Adrenal gland (tissue), 12 donors: Measurements from ENCODE around the gene UBXN6. TPM values are rescaled to one million over a fixed set of nuclear protein-coding genes. Genes with fewer than 3 reads are reported as not detected.

Experiments used
- DNase-seq, 7 donors: peaks; one replicate each; pipeline ENCODE4 v3.0.0-alpha.2; 2019 to 2020
- H3K27ac ChIP-seq, 5 donors: fragments of 200-600 bp; sonication (generic) in 4 of 5; 1 replicate in 3 of 5; 2 replicates in 2 of 5; pipeline versions ENCODE4 v1.5.1 to v1.8.0; 2016 to 2020; ENCODE audit warnings: mild to moderate bottlenecking in 1 of 5
- H3K27me3 ChIP-seq: fragments of 200-600 bp; 2 replicates; pipeline ENCODE4 v1.8.0; 2021
- H3K36me3 ChIP-seq, 2 donors: fragments of 200-600 bp; replicated peaks in 1 of 2; 1 replicate in 1 of 2; 2 replicates in 1 of 2; pipeline versions ENCODE4 v1.5.1 to v1.8.0; 2018 to 2022
- H3K4me1 ChIP-seq, 2 donors: fragments of 200-600 bp; replicated peaks in 1 of 2; 1 replicate in 1 of 2; 2 replicates in 1 of 2; pipeline versions ENCODE4 v1.5.1 to v1.8.0; 2018 to 2021
- H3K4me3 ChIP-seq, 4 donors: fragments of 200-600 bp; sonication (generic) in 3 of 4; one replicate each; pipeline ENCODE4 v1.5.1; 2016 to 2018
- H3K9me3 ChIP-seq, 3 donors: fragments of 200-600 bp; sonication (generic) in 1 of 3; replicated peaks in 1 of 3; 1 replicate in 2 of 3; 2 replicates in 1 of 3; pipeline versions ENCODE4 v1.5.1 to v1.8.0; 2016 to 2021
- POLR2A ChIP-seq, 2 donors: fragments of 450-650 bp; IDR thresholded peaks; one replicate each; pipeline ENCODE4 v1.6.1; 2017; ENCODE audit warnings: antibody characterized with exemption in 2 of 2, mild to moderate bottlenecking in 2 of 2, moderate library complexity in 1 of 2
- WGBS, 4 donors: extraction: QIAGEN DNeasy Blood & Tissue Kit in 2 of 4; methylation state at CpG; one replicate each; pipeline versions ENCODE4 v1.1.5 to v1.1.7; 2013 to 2017; 5-methylcytosine and 5-hydroxymethylcytosine counted together
- intact Hi-C, 2 donors: fragments of 100-400 bp; cut with DNase I; formaldehyde crosslinking; loops; one replicate each; pipeline versions ENCODE4 v1.14.1 to v1.15.0; 2022 to 2023
- polyA plus RNA-seq, 3 donors: library from polyadenylated mRNA; stranded (reverse); fragments of 200-250 nt in 2 of 3; fragments of 350-450 nt in 1 of 3; fragmentation: Illumina TruSeq in 1 of 3; extraction: RNeasy Lipid Tissue Mini Kit (QIAGEN cat#74804) in 1 of 3; gene quantifications; one replicate each; pipeline ENCODE4 v1.2.3, GENCODE V29; 2013 to 2014
- total RNA-seq, 9 donors: library from RNA; depleted of rRNA in 4 of 9; stranded (reverse); fragments of >200 nt in 4 of 9; fragments of 120-200 nt in 1 of 9; fragmentation: NEBNext Ultra II Directional in 1 of 9; extraction: Animal tissue kit (Norgen Biotek cat#: 25700) in 1 of 9; gene quantifications; one replicate each; pipeline versions ENCODE4 v1.1.0 to v1.2.4, GENCODE V29; 2013 to 2023
- TF ChIP-seq, protein P1 (sequence below), 6 experiments: fragments of 450-650 bp in 4 of 6; fragments of 200-600 bp in 2 of 6; sonication (generic) in 1 of 6; IDR thresholded peaks; 1 replicate in 5 of 6; 2 replicates in 1 of 6; pipeline versions ENCODE4 v1.5.1 to v1.8.0; 2016 to 2021; ENCODE audit warnings: antibody characterized with exemption in 6 of 6, mild to moderate bottlenecking in 2 of 6, moderate library complexity in 1 of 6
- donor health status: healthy with polysubstance abuse.
- donor health status: Bipolar disorder and iron deficiency.
- donor health status: DM: yes; HTN: yes; CAD: no.
- donor health status: DM: no; HTN: no; CAD: no.
- donor health status: DM: no; HTN: no; CAD: no.
- donor health status: DM: yes; HTN: yes; CAD: no.

UBXN6 gene
- total and polyA plus RNA-seq, 12 donors: 53.9 to 317 (median 254) TPM

DNA sequence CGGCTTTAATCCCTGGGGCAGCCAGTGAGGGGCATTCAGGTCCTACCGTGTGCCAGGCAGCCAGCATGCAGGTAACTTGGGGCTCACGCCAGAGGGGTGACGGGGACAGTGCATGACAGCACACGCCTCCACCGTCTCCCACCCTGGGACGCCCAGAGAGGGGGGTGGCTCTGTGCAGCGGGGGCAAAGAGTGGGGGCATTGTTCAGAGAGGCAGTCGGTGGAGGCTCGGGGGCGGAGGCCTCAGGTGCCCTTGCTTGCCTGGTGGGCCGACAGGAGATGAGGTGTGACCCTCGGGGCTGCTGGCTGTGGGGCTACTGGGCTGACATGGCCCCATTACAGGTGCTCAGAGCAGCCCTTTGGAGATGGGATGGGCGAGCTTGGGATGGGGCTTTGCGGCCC is 42.3 kb upstream of the UBXN6 start:
- 93 to 100% (median 96%) methylated on average over 2 to 15 of the region's 15 CpGs for WGBS, 4 donors
- intact Hi-C loops: no loop called here
- DNase-seq: no peak
- H3K9me3 ChIP-seq: no peaks in the 10 kb centered on the region
- H3K4me1 ChIP-seq: no peaks in the 10 kb centered on the region
- H3K27me3 ChIP-seq: no peaks in the 10 kb centered on the region
- H3K36me3 ChIP-seq: peaks cover 0 to 76% of the 10 kb centered on the region in 2 donors
- no peak overlapping the region for H3K27ac ChIP-seq
- TF ChIP-seq, protein P1, sequence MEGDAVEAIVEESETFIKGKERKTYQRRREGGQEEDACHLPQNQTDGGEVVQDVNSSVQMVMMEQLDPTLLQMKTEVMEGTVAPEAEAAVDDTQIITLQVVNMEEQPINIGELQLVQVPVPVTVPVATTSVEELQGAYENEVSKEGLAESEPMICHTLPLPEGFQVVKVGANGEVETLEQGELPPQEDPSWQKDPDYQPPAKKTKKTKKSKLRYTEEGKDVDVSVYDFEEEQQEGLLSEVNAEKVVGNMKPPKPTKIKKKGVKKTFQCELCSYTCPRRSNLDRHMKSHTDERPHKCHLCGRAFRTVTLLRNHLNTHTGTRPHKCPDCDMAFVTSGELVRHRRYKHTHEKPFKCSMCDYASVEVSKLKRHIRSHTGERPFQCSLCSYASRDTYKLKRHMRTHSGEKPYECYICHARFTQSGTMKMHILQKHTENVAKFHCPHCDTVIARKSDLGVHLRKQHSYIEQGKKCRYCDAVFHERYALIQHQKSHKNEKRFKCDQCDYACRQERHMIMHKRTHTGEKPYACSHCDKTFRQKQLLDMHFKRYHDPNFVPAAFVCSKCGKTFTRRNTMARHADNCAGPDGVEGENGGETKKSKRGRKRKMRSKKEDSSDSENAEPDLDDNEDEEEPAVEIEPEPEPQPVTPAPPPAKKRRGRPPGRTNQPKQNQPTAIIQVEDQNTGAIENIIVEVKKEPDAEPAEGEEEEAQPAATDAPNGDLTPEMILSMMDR (IDR thresholded peaks at IDR 0.05): no peak
- H3K4me3 ChIP-seq: no peak overlapping the region

DNA sequence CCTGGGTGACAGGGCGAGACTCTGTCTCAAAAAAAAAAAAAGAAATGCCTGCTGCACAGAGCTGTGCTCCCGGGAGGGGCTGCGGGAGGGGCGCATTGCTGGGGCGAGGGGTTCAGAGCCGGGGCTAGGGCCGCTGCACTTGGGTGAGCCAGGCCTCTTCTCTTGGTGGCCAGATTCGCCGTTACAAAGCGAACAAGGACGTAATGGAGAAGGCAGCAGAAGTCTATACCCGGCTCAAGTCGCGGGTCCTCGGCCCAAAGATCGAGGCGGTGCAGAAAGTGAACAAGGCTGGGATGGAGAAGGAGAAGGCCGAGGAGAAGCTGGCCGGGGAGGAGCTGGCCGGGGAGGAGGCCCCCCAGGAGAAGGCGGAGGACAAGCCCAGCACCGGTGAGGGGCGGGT is 41.7 kb upstream of the UBXN6 start:
- no peaks in the 10 kb centered on the region for H3K27me3 ChIP-seq
- no peaks in the 10 kb centered on the region for H3K9me3 ChIP-seq
- no peak overlapping the region for H3K4me3 ChIP-seq
- H3K36me3 ChIP-seq: peaks cover 0 to 81% of the 10 kb centered on the region in 2 donors
- H3K4me1 ChIP-seq: no peaks in the 10 kb centered on the region
- no peak for DNase-seq
- intact Hi-C loops: no loop called here
- TF ChIP-seq, protein P1 (IDR thresholded peaks at IDR 0.05): no peak
- no peak for TF ChIP-seq POLR2A (IDR thresholded peaks at IDR 0.05)
- no peak overlapping the region for H3K27ac ChIP-seq
- WGBS, 4 donors: 96 to 98% (median 97%) methylated on average over 20 to 23 of the region's 23 CpGs

DNA sequence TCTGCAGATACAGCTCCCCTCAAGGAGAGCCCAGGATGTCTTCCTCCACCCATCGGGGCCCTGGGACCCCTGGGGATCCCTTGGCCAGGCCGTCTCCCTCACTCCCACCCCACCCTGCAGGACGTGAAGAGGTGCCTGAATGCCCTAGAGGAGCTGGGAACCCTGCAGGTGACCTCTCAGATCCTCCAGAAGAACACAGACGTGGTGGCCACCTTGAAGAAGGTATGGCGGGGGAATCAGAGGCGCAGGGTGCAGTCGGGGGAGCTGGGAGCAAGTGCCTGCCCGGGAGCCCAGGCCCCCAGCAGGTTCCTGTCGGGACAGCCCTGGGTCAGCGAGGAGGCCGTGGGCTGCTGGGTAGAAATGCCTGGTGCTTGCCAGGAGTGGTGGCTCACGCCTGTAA is 41.1 kb upstream of the UBXN6 start:
- no peak overlapping the region for H3K27ac ChIP-seq
- H3K9me3 ChIP-seq: no peaks in the 10 kb centered on the region
- TF ChIP-seq POLR2A (IDR thresholded peaks at IDR 0.05): no peak
- TF ChIP-seq, protein P1 (IDR thresholded peaks at IDR 0.05): no peak
- intact Hi-C loops: no loop called here
- 90 to 97% (median 94%) methylated on average over 9 to 12 of the region's 12 CpGs for WGBS, 4 donors
- no peak for DNase-seq
- no peaks in the 10 kb centered on the region for H3K27me3 ChIP-seq
- no peak overlapping the region for H3K4me3 ChIP-seq
- H3K4me1 ChIP-seq: no peaks in the 10 kb centered on the region
- peaks cover 0 to 87% of the 10 kb centered on the region in 2 donors for H3K36me3 ChIP-seq

DNA sequence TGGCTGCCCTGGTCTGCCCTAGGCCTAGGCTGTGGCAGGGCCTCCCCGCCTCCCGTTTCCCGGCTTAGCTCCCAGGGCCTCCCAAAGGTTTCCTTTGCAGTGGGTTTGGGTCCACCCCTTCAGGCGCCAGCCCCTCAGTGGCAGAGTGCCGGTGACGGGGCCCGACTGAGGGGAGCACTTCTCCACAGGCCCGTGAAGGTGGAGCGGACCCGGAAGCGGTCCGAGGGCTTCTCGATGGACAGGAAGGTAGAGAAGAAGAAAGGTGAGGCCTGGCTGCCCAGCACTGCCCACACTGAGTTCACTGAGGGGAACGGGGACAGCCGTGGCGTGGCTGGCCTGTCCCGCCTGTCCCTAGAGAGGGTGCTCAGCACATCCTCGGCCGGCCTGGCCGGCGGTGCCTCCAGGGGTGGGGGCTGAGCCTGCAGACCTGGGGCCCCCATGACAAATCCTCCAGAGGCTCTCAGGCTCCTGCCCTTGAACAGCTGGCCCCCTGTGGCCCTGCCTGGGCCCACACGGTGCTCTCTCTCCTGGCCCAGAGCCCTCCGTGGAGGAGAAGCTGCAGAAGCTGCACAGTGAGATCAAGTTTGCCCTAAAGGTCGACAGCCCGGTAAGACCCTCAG is 40.3 kb upstream of the UBXN6 start:
- TF ChIP-seq POLR2A (IDR thresholded peaks at IDR 0.05): no peak
- Histone ChIP-seq H3K27ac (no peak overlapping the region), H3K4me1 (no peaks in the 10 kb centered on the region), H3K27me3 (no peaks in the 10 kb centered on the region), H3K4me3 (no peak overlapping the region), H3K9me3 (no peaks in the 10 kb centered on the region), H3K36me3 (peaks cover 0 to 89% of the 10 kb centered on the region in 2 donors)
- WGBS, 4 donors: 91 to 94% (median 92%) methylated on average over 15 to 25 of the region's 25 CpGs
- no peak for DNase-seq
- intact Hi-C loops: no loop called here

DNA sequence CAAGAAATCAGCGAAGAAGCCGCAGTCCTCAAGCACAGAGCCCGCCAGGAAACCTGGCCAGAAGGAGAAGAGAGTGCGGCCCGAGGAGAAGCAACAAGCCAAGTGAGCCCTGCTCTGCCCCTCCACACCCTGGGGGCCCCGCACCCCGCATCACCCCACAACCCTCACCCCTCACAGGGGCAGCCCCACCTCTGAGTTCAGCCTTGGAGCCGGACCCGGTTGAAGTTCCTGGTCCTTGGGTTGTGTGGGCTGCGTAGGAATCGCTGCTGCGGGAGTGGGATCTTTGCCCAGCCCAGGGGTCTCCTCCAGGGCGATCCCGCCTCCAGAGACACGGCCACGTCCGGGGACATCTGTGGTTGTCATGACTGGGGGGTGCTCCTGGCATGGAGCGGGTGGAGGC is 38.7 kb upstream of the UBXN6 start:
- whole genome bisulfite sequencing, 4 donors: 89 to 97% (median 89%) methylated on average over 5 to 18 of the region's 18 CpGs
- H3K9me3 ChIP-seq: no peaks in the 10 kb centered on the region
- H3K4me3 ChIP-seq: no peak overlapping the region
- intact Hi-C loops: no loop called here
- no peaks in the 10 kb centered on the region for H3K27me3 ChIP-seq
- peaks cover 0 to 84% of the 10 kb centered on the region in 2 donors for H3K36me3 ChIP-seq
- no peak overlapping the region for H3K27ac ChIP-seq
- H3K4me1 ChIP-seq: no peaks in the 10 kb centered on the region
- TF ChIP-seq, protein P1 (IDR thresholded peaks at IDR 0.05): no peak
- no peak for TF ChIP-seq POLR2A (IDR thresholded peaks at IDR 0.05)
- DNase-seq: no peak
